ENCODE measurements around the gene PAPPA.

PAPPA gene

GRCh38 chr9:116422119-116422979 is 268.8 kb downstream of the PAPPA start:
- no peak for TF ChIP-seq CTCF (IDR thresholded peaks at IDR 0.05; ENCODE audit: insufficient read depth, low read depth, low read length, missing control alignments)
- H3K4me3 ChIP-seq (ENCODE audit: low read length): no peak overlapping the region
- DNase-seq (ENCODE audit: low read depth): no peak

GRCh38 chr9:116423149-116423548 is 269.6 kb downstream of the PAPPA start:
- no peak for DNase-seq (ENCODE audit: low read depth)
- no peak for TF ChIP-seq CTCF (IDR thresholded peaks at IDR 0.05; ENCODE audit: insufficient read depth, low read depth, low read length, missing control alignments)
- H3K4me3 ChIP-seq (ENCODE audit: low read length): no peak overlapping the region

GRCh38 chr9:116425244-116425643 is 271.7 kb downstream of the PAPPA start:
- TF ChIP-seq CTCF (IDR thresholded peaks at IDR 0.05; ENCODE audit: insufficient read depth, low read depth, low read length, missing control alignments): no peak
- no peak for DNase-seq (ENCODE audit: low read depth)

GRCh38 chr9:116430849-116431248 is 277.3 kb downstream of the PAPPA start:
- TF ChIP-seq CTCF (IDR thresholded peaks at IDR 0.05; ENCODE audit: insufficient read depth, low read depth, low read length, missing control alignments): no peak
- no peak overlapping the region for H3K4me3 ChIP-seq (ENCODE audit: low read length)
- DNase-seq (ENCODE audit: low read depth): no peak

More at GRCh38 chr9:116425244-116425643, 271.7 kb downstream of the PAPPA start:
- no peak overlapping the region for H3K4me3 ChIP-seq (ENCODE audit: low read length)

GRCh38 chr9:116432051-116432450 is 278.5 kb downstream of the PAPPA start:
- H3K4me3 ChIP-seq (ENCODE audit: low read length): no peak overlapping the region
- DNase-seq (ENCODE audit: low read depth): no peak
- TF ChIP-seq CTCF (IDR thresholded peaks at IDR 0.05; ENCODE audit: insufficient read depth, low read depth, low read length, missing control alignments): no peak

- DNase-seq (ENCODE audit: low read depth): no peak
- H3K4me3 ChIP-seq (ENCODE audit: low read length): no peak overlapping the region
- TF ChIP-seq CTCF (IDR thresholded peaks at IDR 0.05; ENCODE audit: insufficient read depth, low read depth, low read length, missing control alignments): no peak
Observed at GRCh38 chr9:116434314-116434713, 280.7 kb downstream of the PAPPA start.

GRCh38 chr9:116435706-116436105 is 282.1 kb downstream of the PAPPA start:
- no peak for TF ChIP-seq CTCF (IDR thresholded peaks at IDR 0.05; ENCODE audit: insufficient read depth, low read depth, low read length, missing control alignments)
- H3K4me3 ChIP-seq (ENCODE audit: low read length): no peak overlapping the region
- DNase-seq (ENCODE audit: low read depth): no peak

Measured in epithelial cell of esophagus (primary cell).